ENCODE measurements around the gene ZNF710. TPM values are rescaled to one million over a fixed set of nuclear protein-coding genes. Genes with fewer than 3 reads are reported as not detected.

The ZNF710 gene
- total RNA-seq, 3 donors from 2014 or later, result 30.9 to 42.7 (median 40.2) TPM

DNA sequence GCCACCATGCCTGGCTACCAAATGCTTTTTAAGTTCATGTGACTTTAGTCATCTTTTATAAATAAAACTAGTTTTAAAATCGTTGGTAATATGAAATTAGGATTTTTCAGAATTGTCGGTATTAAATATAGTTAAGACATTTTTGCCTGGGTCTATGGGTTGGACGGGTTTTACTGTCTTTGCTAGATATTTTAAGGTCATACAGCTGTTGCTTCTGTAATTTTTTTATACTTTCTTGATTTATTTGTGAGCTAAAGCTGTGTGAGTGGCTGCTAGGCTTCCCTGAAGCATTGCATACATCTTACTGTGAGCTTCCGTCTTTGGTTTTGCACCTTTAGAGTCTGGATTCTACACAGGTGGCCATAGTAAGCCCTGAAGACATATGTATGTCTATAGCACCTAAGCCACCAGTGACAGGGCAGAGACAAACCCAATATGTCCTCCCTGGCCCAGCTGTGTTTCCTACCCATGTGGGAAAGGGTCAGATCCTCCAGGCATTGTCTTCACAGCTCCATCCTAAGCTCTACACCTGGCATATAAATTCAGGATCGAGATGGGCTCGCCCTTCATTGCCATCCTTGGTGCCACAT is 16.6 kb upstream of the ZNF710 start:
- no peaks in the 10 kb centered on the region for H3K4me1 ChIP-seq (ENCODE audit: low read depth)
- ATAC-seq (no peak), DNase-seq (no peak)
- TF ChIP-seq, protein P1, sequence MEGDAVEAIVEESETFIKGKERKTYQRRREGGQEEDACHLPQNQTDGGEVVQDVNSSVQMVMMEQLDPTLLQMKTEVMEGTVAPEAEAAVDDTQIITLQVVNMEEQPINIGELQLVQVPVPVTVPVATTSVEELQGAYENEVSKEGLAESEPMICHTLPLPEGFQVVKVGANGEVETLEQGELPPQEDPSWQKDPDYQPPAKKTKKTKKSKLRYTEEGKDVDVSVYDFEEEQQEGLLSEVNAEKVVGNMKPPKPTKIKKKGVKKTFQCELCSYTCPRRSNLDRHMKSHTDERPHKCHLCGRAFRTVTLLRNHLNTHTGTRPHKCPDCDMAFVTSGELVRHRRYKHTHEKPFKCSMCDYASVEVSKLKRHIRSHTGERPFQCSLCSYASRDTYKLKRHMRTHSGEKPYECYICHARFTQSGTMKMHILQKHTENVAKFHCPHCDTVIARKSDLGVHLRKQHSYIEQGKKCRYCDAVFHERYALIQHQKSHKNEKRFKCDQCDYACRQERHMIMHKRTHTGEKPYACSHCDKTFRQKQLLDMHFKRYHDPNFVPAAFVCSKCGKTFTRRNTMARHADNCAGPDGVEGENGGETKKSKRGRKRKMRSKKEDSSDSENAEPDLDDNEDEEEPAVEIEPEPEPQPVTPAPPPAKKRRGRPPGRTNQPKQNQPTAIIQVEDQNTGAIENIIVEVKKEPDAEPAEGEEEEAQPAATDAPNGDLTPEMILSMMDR (IDR thresholded peaks at IDR 0.05), result no peak
- H3K9me3 ChIP-seq, result peaks cover 7% of the 10 kb centered on the region
- intact Hi-C loops (cut with DNase I, micrococcal nuclease), result no loop called here
- no peak overlapping the region for H3K4me3 ChIP-seq
- H3K36me3 ChIP-seq (ENCODE audit: low read depth), result no peaks in the 10 kb centered on the region

DNA sequence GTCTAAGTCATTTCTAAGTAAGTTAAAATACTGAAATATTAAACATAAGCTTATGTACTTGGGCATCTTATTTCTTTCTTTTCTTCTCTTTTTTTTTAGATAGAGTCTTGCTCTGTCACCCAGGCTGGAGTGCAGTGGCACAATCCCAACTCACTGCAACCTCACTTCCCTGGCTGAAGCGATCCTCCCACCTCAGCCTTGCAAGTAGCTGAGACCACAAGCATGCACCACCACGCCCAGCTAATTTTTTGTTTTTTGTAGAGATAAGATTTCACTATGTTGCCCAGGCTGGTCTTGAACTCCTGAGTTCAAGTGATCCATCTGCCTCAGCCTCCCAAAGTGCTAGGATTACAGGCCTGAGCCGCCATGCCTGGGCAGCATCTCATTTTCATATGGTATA is 16.0 kb upstream of the ZNF710 start:
- intact Hi-C loops (cut with DNase I, micrococcal nuclease), result no loop called here
- ATAC-seq, result no peak
- H3K9me3 ChIP-seq, result peaks cover 7% of the 10 kb centered on the region
- TF ChIP-seq, protein P1 (IDR thresholded peaks at IDR 0.05), result no peak
- H3K4me1 ChIP-seq (ENCODE audit: low read depth), result no peaks in the 10 kb centered on the region
- no peak overlapping the region for H3K4me3 ChIP-seq
- no peak for DNase-seq
- no peaks in the 10 kb centered on the region for H3K36me3 ChIP-seq (ENCODE audit: low read depth)

DNA sequence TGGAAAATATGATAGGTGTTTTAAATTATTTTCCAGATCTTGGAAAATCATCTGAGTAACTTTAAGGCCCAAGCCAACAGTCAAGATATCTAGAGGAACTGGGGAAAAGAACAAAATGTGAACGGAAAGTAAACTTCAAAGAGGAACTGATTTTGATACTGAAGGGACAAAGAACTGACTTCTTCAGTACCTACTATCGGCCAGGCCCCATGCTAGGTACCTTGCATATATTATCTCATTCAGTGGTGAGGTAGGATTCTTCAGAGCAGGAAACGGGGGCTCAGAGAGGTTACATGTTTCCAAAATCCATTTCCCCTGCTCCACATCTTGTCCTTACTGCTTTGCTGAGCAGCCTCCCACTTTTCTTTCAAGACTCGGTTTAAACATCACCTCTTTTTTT is 9.8 kb upstream of the ZNF710 start:
- H3K4me1 ChIP-seq (ENCODE audit: low read depth), result no peaks in the 10 kb centered on the region
- H3K36me3 ChIP-seq (ENCODE audit: low read depth), result no peaks in the 10 kb centered on the region
- DNase-seq (no peak), ATAC-seq (no peak)
- intact Hi-C loops (cut with DNase I, micrococcal nuclease), result no loop called here
- H3K9me3 ChIP-seq, result no peaks in the 10 kb centered on the region
- TF ChIP-seq, protein P1 (IDR thresholded peaks at IDR 0.05), result no peak
- H3K4me3 ChIP-seq, result no peak overlapping the region

DNA sequence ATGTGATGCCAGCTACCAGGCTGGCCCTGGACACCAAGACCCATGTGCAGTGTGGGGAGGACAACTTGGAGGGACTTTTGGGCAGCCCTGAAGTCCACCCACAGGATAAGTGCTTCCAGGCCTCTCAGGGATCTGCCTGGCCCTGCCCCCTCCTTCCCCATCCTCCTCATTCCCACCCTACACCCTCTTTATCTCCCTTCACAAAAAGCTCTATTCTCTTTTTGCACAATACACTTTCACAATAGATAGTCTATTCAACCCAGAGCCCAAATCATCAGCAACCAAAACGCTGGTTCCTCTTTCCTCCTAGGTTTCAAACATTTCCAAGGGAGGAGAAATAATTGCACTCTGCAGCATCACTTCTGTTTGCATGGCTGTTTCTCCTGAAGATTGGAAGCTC is 7.8 kb upstream of the ZNF710 start:
- peaks cover 4% of the 10 kb centered on the region for H3K4me1 ChIP-seq (ENCODE audit: low read depth)
- ATAC-seq (no peak), DNase-seq (no peak)
- intact Hi-C loops (cut with DNase I, micrococcal nuclease), result no loop called here
- no peak overlapping the region for H3K4me3 ChIP-seq
- TF ChIP-seq, protein P1 (IDR thresholded peaks at IDR 0.05), result no peak
- no peaks in the 10 kb centered on the region for H3K9me3 ChIP-seq
- H3K36me3 ChIP-seq (ENCODE audit: low read depth), result no peaks in the 10 kb centered on the region

DNA sequence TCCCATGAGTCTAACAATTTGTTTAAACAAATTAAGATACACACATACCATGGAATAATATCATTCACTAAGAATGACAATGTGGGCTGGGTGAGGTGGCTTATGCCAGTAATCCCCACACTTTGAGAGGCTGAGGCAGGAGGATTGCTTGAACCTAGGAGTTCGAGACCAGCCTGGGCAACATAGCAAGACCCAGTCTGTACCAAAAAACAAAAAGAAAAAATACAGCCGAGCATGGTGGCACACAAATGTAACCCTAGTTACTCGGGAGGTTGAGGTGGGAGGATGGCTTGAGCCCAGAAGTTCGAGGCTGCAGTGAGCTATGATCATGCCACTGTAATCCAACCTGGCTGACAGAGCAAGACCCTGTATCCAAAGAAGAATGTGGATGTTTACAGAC is 4.0 kb upstream of the ZNF710 start:
- DNase-seq, result no peak
- no peak for ATAC-seq
- H3K36me3 ChIP-seq (ENCODE audit: low read depth), result no peaks in the 10 kb centered on the region
- intact Hi-C loops (cut with DNase I, micrococcal nuclease), result no loop called here
- no peaks in the 10 kb centered on the region for H3K9me3 ChIP-seq
- TF ChIP-seq, protein P1 (IDR thresholded peaks at IDR 0.05), result no peak
- H3K4me1 ChIP-seq (ENCODE audit: low read depth), result peaks cover 15% of the 10 kb centered on the region
- H3K4me3 ChIP-seq, result no peak overlapping the region
